ENCODE results near the gene FNDC7.

Gene FNDC7

GRCh38 chr1:108722292-108722691, 9.6 kb downstream of the FNDC7 start:
- no peak for DNase-seq (ENCODE audit: low spot score)
- Histone ChIP-seq H3K27ac (ENCODE audit: poor library complexity, severe bottlenecking) (no peak overlapping the region), H3K27me3 (ENCODE audit: insufficient read depth, poor library complexity, severe bottlenecking) (no peaks in the 10 kb centered on the region), H3K9me3 (ENCODE audit: severe bottlenecking) (no peaks in the 10 kb centered on the region), H3K4me1 (ENCODE audit: insufficient read depth, poor library complexity, severe bottlenecking) (peaks cover 16% of the 10 kb centered on the region), H3K4me3 (ENCODE audit: severe bottlenecking) (no peak overlapping the region), H3K36me3 (ENCODE audit: low read depth) (no peaks in the 10 kb centered on the region)
- TF ChIP-seq CTCF (IDR thresholded peaks at IDR 0.05; ENCODE audit: poor library complexity, severe bottlenecking), result no peak
- ATAC-seq (ENCODE audit: low read depth), result no peak

GRCh38 chr1:108725906-108726305, 13.2 kb downstream of the FNDC7 start:
- no peaks in the 10 kb centered on the region for H3K9me3 ChIP-seq (ENCODE audit: severe bottlenecking)
- DNase-seq (ENCODE audit: low spot score) (no peak), ATAC-seq (ENCODE audit: low read depth) (no peak)
- no peak overlapping the region for H3K27ac ChIP-seq (ENCODE audit: poor library complexity, severe bottlenecking)
- H3K36me3 ChIP-seq (ENCODE audit: low read depth), result no peaks in the 10 kb centered on the region
- no peak for TF ChIP-seq CTCF (IDR thresholded peaks at IDR 0.05; ENCODE audit: poor library complexity, severe bottlenecking)
- H3K27me3 ChIP-seq (ENCODE audit: insufficient read depth, poor library complexity, severe bottlenecking), result no peaks in the 10 kb centered on the region
- peaks cover 5% of the 10 kb centered on the region for H3K4me1 ChIP-seq (ENCODE audit: insufficient read depth, poor library complexity, severe bottlenecking)
- no peak overlapping the region for H3K4me3 ChIP-seq (ENCODE audit: severe bottlenecking)

GRCh38 chr1:108728327-108728923, 15.7 kb downstream of the FNDC7 start:
- DNase-seq (ENCODE audit: low spot score), result no peak
- no peak for TF ChIP-seq CTCF (IDR thresholded peaks at IDR 0.05; ENCODE audit: poor library complexity, severe bottlenecking)
- H3K36me3 ChIP-seq (ENCODE audit: low read depth), result no peaks in the 10 kb centered on the region

GRCh38 chr1:108729481-108729880, 16.8 kb downstream of the FNDC7 start:
- no peak for ATAC-seq (ENCODE audit: low read depth)
- H3K4me3 ChIP-seq (ENCODE audit: severe bottlenecking), result no peak overlapping the region
- DNase-seq (ENCODE audit: low spot score), result no peak
- H3K9me3 ChIP-seq (ENCODE audit: severe bottlenecking), result no peaks in the 10 kb centered on the region
- no peaks in the 10 kb centered on the region for H3K4me1 ChIP-seq (ENCODE audit: insufficient read depth, poor library complexity, severe bottlenecking)
- H3K36me3 ChIP-seq (ENCODE audit: low read depth), result no peaks in the 10 kb centered on the region
- no peaks in the 10 kb centered on the region for H3K27me3 ChIP-seq (ENCODE audit: insufficient read depth, poor library complexity, severe bottlenecking)
- no peak overlapping the region for H3K27ac ChIP-seq (ENCODE audit: poor library complexity, severe bottlenecking)
- no peak for TF ChIP-seq CTCF (IDR thresholded peaks at IDR 0.05; ENCODE audit: poor library complexity, severe bottlenecking)

More at GRCh38 chr1:108728327-108728923, 15.7 kb downstream of the FNDC7 start:
- Histone ChIP-seq H3K4me1 (ENCODE audit: insufficient read depth, poor library complexity, severe bottlenecking) (no peaks in the 10 kb centered on the region), H3K27ac (ENCODE audit: poor library complexity, severe bottlenecking) (no peak overlapping the region), H3K27me3 (ENCODE audit: insufficient read depth, poor library complexity, severe bottlenecking) (no peaks in the 10 kb centered on the region), H3K4me3 (ENCODE audit: severe bottlenecking) (no peak overlapping the region), H3K9me3 (ENCODE audit: severe bottlenecking) (no peaks in the 10 kb centered on the region)
- ATAC-seq (ENCODE audit: low read depth), result no peak

GRCh38 chr1:108732398-108732797, 19.7 kb downstream of the FNDC7 start:
- DNase-seq (ENCODE audit: low spot score) (no peak), ATAC-seq (ENCODE audit: low read depth) (no peak)
- H3K4me1 ChIP-seq (ENCODE audit: insufficient read depth, poor library complexity, severe bottlenecking), result no peaks in the 10 kb centered on the region
- no peaks in the 10 kb centered on the region for H3K36me3 ChIP-seq (ENCODE audit: low read depth)
- no peak overlapping the region for H3K27ac ChIP-seq (ENCODE audit: poor library complexity, severe bottlenecking)
- TF ChIP-seq CTCF (IDR thresholded peaks at IDR 0.05; ENCODE audit: poor library complexity, severe bottlenecking), result no peak
- no peaks in the 10 kb centered on the region for H3K9me3 ChIP-seq (ENCODE audit: severe bottlenecking)
- H3K27me3 ChIP-seq (ENCODE audit: insufficient read depth, poor library complexity, severe bottlenecking), result no peaks in the 10 kb centered on the region
- H3K4me3 ChIP-seq (ENCODE audit: severe bottlenecking), result no peak overlapping the region

All from RWPE2 (cell line).